Measurements from ENCODE around the gene ASPRV1.
"Not testable (repeated sequence)": the region's sequence is repeated elsewhere in the genome, so short reads cannot be mapped to it uniquely, and the experiment has no call there.

The ASPRV1 gene

GRCh38 chr2:69961496-69961895 is at the start of gene ASPRV1:
Gene ASPRV1 (minus strand): TSS chr2:69961631. CDS start chr2:69961436, 195 bp downstream.
- DNase-seq (ENCODE audit: low read depth in 2 of 2): no peak

GRCh38 chr2:70010576-70011111 is 49.2 kb upstream of the ASPRV1 start:
- no peak for DNase-seq (ENCODE audit: low read depth in 2 of 2)

- no peak for DNase-seq (ENCODE audit: low read depth in 2 of 2)
Observed at GRCh38 chr2:70009762-70010575, 48.5 kb upstream of the ASPRV1 start.

GRCh38 chr2:70008290-70008689 is 46.9 kb upstream of the ASPRV1 start:
- no peak for DNase-seq (ENCODE audit: low read depth in 2 of 2)

GRCh38 chr2:70007151-70007550 is 45.7 kb upstream of the ASPRV1 start:
- no peak for DNase-seq (ENCODE audit: low read depth in 2 of 2)

- no peak for DNase-seq (ENCODE audit: low read depth in 2 of 2)
Observed at GRCh38 chr2:70006447-70006784, 45.0 kb upstream of the ASPRV1 start.

- no peak for DNase-seq (ENCODE audit: low read depth in 2 of 2)
Observed at GRCh38 chr2:70005752-70006446, 44.5 kb upstream of the ASPRV1 start.

- no peak for DNase-seq (ENCODE audit: low read depth in 2 of 2)
Observed at GRCh38 chr2:70005216-70005615, 43.8 kb upstream of the ASPRV1 start.

GRCh38 chr2:70003093-70003830 is 41.8 kb upstream of the ASPRV1 start:
- DNase-seq (ENCODE audit: low read depth in 2 of 2): no peak

- no peak for DNase-seq (ENCODE audit: low read depth in 2 of 2)
Observed at GRCh38 chr2:70002241-70002899, 40.9 kb upstream of the ASPRV1 start.

GRCh38 chr2:70000529-70000928 is 39.1 kb upstream of the ASPRV1 start:
- DNase-seq (ENCODE audit: low read depth in 2 of 2): not testable (repeated sequence)

- no peak for DNase-seq (ENCODE audit: low read depth in 2 of 2)
Observed at GRCh38 chr2:69998761-69999160, 37.3 kb upstream of the ASPRV1 start.

- DNase-seq (ENCODE audit: low read depth in 2 of 2): peak in 1 of 2 experiments; percentile 4
Observed at GRCh38 chr2:69997015-69997830, 35.8 kb upstream of the ASPRV1 start.

GRCh38 chr2:69995511-69995910 is 34.1 kb upstream of the ASPRV1 start:
- no peak for DNase-seq (ENCODE audit: low read depth in 2 of 2)

GRCh38 chr2:69994166-69994565 is 32.7 kb upstream of the ASPRV1 start:
- DNase-seq (ENCODE audit: low read depth in 2 of 2): no peak

GRCh38 chr2:69993708-69994107 is 32.3 kb upstream of the ASPRV1 start:
- DNase-seq (ENCODE audit: low read depth in 2 of 2): no peak

GRCh38 chr2:69993048-69993565 is 31.7 kb upstream of the ASPRV1 start:
- no peak for DNase-seq (ENCODE audit: low read depth in 2 of 2)

- no peak for DNase-seq (ENCODE audit: low read depth in 2 of 2)
Observed at GRCh38 chr2:69992310-69993047, 31.0 kb upstream of the ASPRV1 start.

GRCh38 chr2:69989441-69990105 is 28.1 kb upstream of the ASPRV1 start:
- DNase-seq (ENCODE audit: low read depth in 2 of 2): no peak

Data from stimulated activated CD4-positive, alpha-beta T cell treated with anti-CD3 and anti-CD28 coated beads, Interleukin-12 subunit alpha, Interleukin-12 subunit beta, amount 100 ng/mL, for 24 hours (primary cell).